OCI-LY7 (cell line): ENCODE data around the gene LILRB1.

Source experiments
- EZH2phosphoT487 ChIP-seq: fragments of 200-600 bp; sonication (generic); IDR thresholded peaks from 2 replicates; pipeline ENCODE4 v1.6.1; 2018; ENCODE audit warnings: low read depth, borderline replicate concordance, mild to moderate bottlenecking, mixed run types, antibody characterized with exemption, low read length, moderate library complexity, mixed read lengths
- TF ChIP-seq, protein P1 (sequence below): fragments of 200-600 bp; sonication (generic); conservative IDR thresholded peaks from 2 replicates; pipeline ENCODE4 v1.5.1; 2014; ENCODE audit warnings: mild to moderate bottlenecking, antibody characterized with exemption, low read length, moderate library complexity, mixed read lengths

DNA sequence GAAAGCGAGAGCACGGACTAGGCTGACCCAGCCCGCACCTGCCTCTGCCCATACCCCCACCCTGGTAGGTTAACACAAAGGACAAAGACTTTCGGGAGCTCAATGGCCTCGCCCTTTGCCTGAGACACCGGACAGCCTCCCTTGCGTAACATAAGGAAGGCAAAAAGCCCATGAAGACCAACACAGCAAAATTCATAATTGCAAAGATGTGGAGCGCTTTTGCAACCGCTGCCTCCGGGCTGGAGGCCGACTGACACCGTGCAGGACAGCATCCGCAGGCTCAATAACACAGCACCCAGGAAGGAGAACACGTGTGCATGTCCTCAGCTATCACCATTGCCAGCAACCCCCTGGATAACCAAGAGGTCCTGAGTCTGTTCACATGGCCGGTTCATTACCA, 21.5 kb upstream of the LILRB1 start:
- TF ChIP-seq, protein P1, sequence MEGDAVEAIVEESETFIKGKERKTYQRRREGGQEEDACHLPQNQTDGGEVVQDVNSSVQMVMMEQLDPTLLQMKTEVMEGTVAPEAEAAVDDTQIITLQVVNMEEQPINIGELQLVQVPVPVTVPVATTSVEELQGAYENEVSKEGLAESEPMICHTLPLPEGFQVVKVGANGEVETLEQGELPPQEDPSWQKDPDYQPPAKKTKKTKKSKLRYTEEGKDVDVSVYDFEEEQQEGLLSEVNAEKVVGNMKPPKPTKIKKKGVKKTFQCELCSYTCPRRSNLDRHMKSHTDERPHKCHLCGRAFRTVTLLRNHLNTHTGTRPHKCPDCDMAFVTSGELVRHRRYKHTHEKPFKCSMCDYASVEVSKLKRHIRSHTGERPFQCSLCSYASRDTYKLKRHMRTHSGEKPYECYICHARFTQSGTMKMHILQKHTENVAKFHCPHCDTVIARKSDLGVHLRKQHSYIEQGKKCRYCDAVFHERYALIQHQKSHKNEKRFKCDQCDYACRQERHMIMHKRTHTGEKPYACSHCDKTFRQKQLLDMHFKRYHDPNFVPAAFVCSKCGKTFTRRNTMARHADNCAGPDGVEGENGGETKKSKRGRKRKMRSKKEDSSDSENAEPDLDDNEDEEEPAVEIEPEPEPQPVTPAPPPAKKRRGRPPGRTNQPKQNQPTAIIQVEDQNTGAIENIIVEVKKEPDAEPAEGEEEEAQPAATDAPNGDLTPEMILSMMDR, result no peak
- TF ChIP-seq EZH2phosphoT487, result no peak
